Spleen (tissue), 11 donors: ENCODE results near the gene ERG. TPM values are rescaled to one million over a fixed set of nuclear protein-coding genes. Genes with fewer than 3 reads are reported as not detected.

Source experiments
- DNase-seq: peaks from one replicate; pipeline ENCODE4 v3.0.0-alpha.2; 2020
- H3K27ac ChIP-seq, 8 donors: fragments of 200-600 bp; sonication (generic) in 7 of 8; 1 replicate in 4 of 8; 2 replicates in 4 of 8; pipeline versions ENCODE4 v1.5.0 to v1.8.0; 2016 to 2021; ENCODE audit warnings: inconsistent platforms in 4 of 8, mild to moderate bottlenecking in 4 of 8, moderate library complexity in 1 of 8
- H3K27me3 ChIP-seq, 7 donors: fragments of 200-600 bp; sonication (generic) in 6 of 7; replicated peaks in 1 of 7; 1 replicate in 4 of 7; 2 replicates in 3 of 7; pipeline versions ENCODE4 v1.5.0 to v1.8.0; 2016 to 2021; ENCODE audit warnings: inconsistent platforms in 3 of 7, mild to moderate bottlenecking in 1 of 7
- H3K36me3 ChIP-seq, 6 donors: fragments of 200-600 bp; sonication (generic) in 5 of 6; 1 replicate in 4 of 6; 2 replicates in 2 of 6; pipeline versions ENCODE4 v1.5.0 to v1.8.0; 2016 to 2021; ENCODE audit warnings: inconsistent platforms in 2 of 6
- H3K4me1 ChIP-seq, 6 donors: fragments of 200-600 bp; sonication (generic) in 5 of 6; 1 replicate in 3 of 6; 2 replicates in 3 of 6; pipeline versions ENCODE4 v1.5.0 to v1.8.0; 2016 to 2021; ENCODE audit warnings: inconsistent platforms in 3 of 6
- H3K4me3 ChIP-seq, 8 donors: fragments of 200-600 bp; sonication (generic) in 7 of 8; 1 replicate in 4 of 8; 2 replicates in 4 of 8; pipeline versions ENCODE4 v1.5.0 to v1.8.0; 2016 to 2021; ENCODE audit warnings: inconsistent platforms in 4 of 8, mild to moderate bottlenecking in 4 of 8, moderate library complexity in 2 of 8
- H3K9me3 ChIP-seq, 8 donors: fragments of 200-600 bp; sonication (generic) in 7 of 8; 1 replicate in 4 of 8; 2 replicates in 4 of 8; pipeline versions ENCODE4 v1.5.0 to v1.8.0; 2016 to 2021; ENCODE audit warnings: inconsistent platforms in 4 of 8
- CTCF ChIP-seq, 11 experiments: fragments of 200-600 bp in 7 of 11; fragments of 450-650 bp in 4 of 11; sonication (generic) in 4 of 11; IDR thresholded peaks in 8 of 11; conservative IDR thresholded peaks in 3 of 11; 1 replicate in 7 of 11; 2 replicates in 4 of 11; pipeline versions ENCODE4 v1.4.0 to v1.8.0; 2016 to 2021; ENCODE audit warnings: antibody characterized with exemption in 11 of 11, inconsistent platforms in 4 of 11, mild to moderate bottlenecking in 1 of 11
- POLR2A ChIP-seq, 3 donors: fragments of 450-650 bp; IDR thresholded peaks; one replicate each; pipeline ENCODE4 v1.5.1; 2017; ENCODE audit warnings: antibody characterized with exemption in 3 of 3, mild to moderate bottlenecking in 1 of 3
- POLR2AphosphoS5 ChIP-seq, 3 donors: sonication (generic); formaldehyde crosslinking; IDR thresholded peaks; one replicate each; pipeline ENCODE4 v1.5.1; 2017; ENCODE audit warnings: antibody characterized with exemption in 3 of 3
- WGBS, 5 donors: extraction: QIAGEN DNeasy Blood & Tissue Kit in 3 of 5; methylation state at CpG; one replicate each; pipeline versions ENCODE4 v1.1.5 to v1.1.7; 2013 to 2018; 5-methylcytosine and 5-hydroxymethylcytosine counted together
- intact Hi-C: fragments of 100-400 bp; cut with DNase I; formaldehyde crosslinking; loops from one replicate; pipeline ENCODE4 v1.15.0; 2023; ENCODE audit warnings: low total_unique reads
- polyA plus RNA-seq, 3 donors: library from polyadenylated mRNA; stranded (reverse); fragments of 200-250 nt; gene quantifications; one replicate each; pipeline ENCODE4 v1.2.1, GENCODE V29; 2013
- total RNA-seq, 7 donors: library from RNA; depleted of rRNA in 3 of 7; stranded (reverse); fragments of >200 nt in 3 of 7; fragmentation: NEBNext Ultra II Directional in 4 of 7; extraction: Animal tissue kit (Norgen Biotek cat#: 25700) in 4 of 7; gene quantifications; one replicate each; pipeline versions ENCODE4 v1.1.0 to v1.2.1, GENCODE V29; 2016 to 2021
- donor health status: healthy with polysubstance abuse.
- donor health status: DM: no; HTN: no; CAD: no; lungs with moderate emphysema.
- donor health status: DM: no; HTN: no; CAD: no.
- donor health status: Bipolar disorder and iron deficiency.
- donor health status: healthy.
- donor health status: DM: no; HTN: no; CAD: no.
- donor health status: DM: yes; HTN: yes; CAD: no.

ERG gene
- total and polyA plus RNA-seq, 10 donors, result 7.3 to 93.8 (median 57.5) TPM

GRCh38 chr21:38469642-38470041 lies 28.6 kb downstream of the ERG start:
- peaks cover 0 to 3% (median 0%) of the 10 kb centered on the region in 8 donors for H3K9me3 ChIP-seq
- H3K36me3 ChIP-seq, result no peaks in the 10 kb centered on the region
- intact Hi-C loops, result no loop called here
- H3K4me3 ChIP-seq, result no peak overlapping the region
- TF ChIP-seq POLR2AphosphoS5 (IDR thresholded peaks at IDR 0.05), result no peak
- no peak for TF ChIP-seq POLR2A (IDR thresholded peaks at IDR 0.05)
- no peak for TF ChIP-seq CTCF (IDR thresholded peaks at IDR 0.05 in 8 of 11, conservative IDR thresholded peaks at IDR 0.05 in 3 of 11)
- WGBS, 5 donors, result 38 to 81% (median 57%) methylated on average over 1 of the region's 1 CpG
- peaks cover 5 to 63% (median 27%) of the 10 kb centered on the region in 6 donors for H3K4me1 ChIP-seq
- no peak for DNase-seq
- H3K27me3 ChIP-seq, result peaks cover 0 to 13% (median 0%) of the 10 kb centered on the region in 7 donors
- H3K27ac ChIP-seq, result no peak overlapping the region

DNA sequence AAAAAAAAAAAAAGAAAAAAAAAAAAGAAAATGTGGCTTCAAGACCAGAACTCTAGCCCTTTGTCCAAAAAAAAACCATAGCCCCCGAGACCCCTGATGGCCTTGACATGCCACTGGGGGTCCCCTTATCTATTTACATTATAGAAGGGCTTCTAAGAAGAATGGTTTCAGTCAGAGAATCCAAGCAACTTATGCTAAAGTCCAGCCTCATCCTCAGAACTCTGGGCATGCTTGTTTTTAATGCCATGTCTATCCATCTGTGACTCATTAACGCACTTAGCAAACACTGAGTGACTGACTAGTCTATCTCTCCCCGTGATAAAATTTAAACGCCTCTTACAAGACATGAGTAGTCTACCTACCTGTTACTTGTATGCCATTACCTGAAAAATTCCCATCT lies 29.3 kb downstream of the ERG start:
- no peaks in the 10 kb centered on the region for H3K36me3 ChIP-seq
- peaks cover 5 to 57% (median 24%) of the 10 kb centered on the region in 6 donors for H3K4me1 ChIP-seq
- TF ChIP-seq CTCF (IDR thresholded peaks at IDR 0.05 in 8 of 11, conservative IDR thresholded peaks at IDR 0.05 in 3 of 11), result no peak
- TF ChIP-seq POLR2AphosphoS5 (IDR thresholded peaks at IDR 0.05), result no peak
- no peak for TF ChIP-seq POLR2A (IDR thresholded peaks at IDR 0.05)
- whole genome bisulfite sequencing, 5 donors, result 86 to 92% (median 89%) methylated on average over 4 of the region's 4 CpGs
- peaks cover 0 to 5% (median 0%) of the 10 kb centered on the region in 8 donors for H3K9me3 ChIP-seq
- no peak overlapping the region for H3K27ac ChIP-seq
- no peak for DNase-seq
- H3K27me3 ChIP-seq, result peaks cover 0 to 10% (median 0%) of the 10 kb centered on the region in 7 donors
- H3K4me3 ChIP-seq, result no peak overlapping the region
- intact Hi-C loops, result no loop called here

DNA sequence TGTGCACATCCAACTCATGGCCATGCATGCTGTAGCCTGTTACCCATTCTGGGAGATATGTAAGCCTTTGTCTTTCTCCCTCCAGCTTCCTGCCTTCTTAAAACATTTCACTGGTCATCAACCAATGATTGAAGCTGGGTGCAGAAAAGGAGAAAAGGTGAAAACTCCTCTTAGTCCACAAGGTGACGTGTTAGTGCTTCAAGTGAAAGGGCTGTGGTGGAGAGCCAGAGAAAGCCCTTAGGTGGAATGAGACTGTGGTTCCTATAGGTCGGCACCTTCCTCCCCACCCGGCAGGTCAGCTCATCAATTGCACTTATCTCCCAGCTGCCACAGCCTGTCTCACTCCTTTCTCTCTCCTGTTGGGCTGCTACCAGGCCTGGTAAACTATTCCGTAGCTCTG lies 30.4 kb downstream of the ERG start:
- intact Hi-C loops, result no loop called here
- TF ChIP-seq POLR2A (IDR thresholded peaks at IDR 0.05), result no peak
- no peak for TF ChIP-seq POLR2AphosphoS5 (IDR thresholded peaks at IDR 0.05)
- TF ChIP-seq CTCF (IDR thresholded peaks at IDR 0.05 in 8 of 11, conservative IDR thresholded peaks at IDR 0.05 in 3 of 11), result no peak
- Histone ChIP-seq H3K27ac (peak overlapping the region in 2 of 8 donors; percentile 11 to 23), H3K4me1 (peaks cover 3 to 46% (median 22%) of the 10 kb centered on the region in 6 donors), H3K9me3 (peaks cover 0 to 5% (median 0%) of the 10 kb centered on the region in 8 donors), H3K27me3 (peaks cover 0 to 7% (median 0%) of the 10 kb centered on the region in 7 donors), H3K36me3 (no peaks in the 10 kb centered on the region), H3K4me3 (no peak overlapping the region)
- no peak for DNase-seq
- WGBS, 5 donors, result 62 to 81% (median 77%) methylated on average over 4 of the region's 4 CpGs

GRCh38 chr21:38467374-38467773 lies 30.9 kb downstream of the ERG start:
- Histone ChIP-seq H3K9me3 (peaks cover 0 to 5% (median 0%) of the 10 kb centered on the region in 8 donors), H3K36me3 (no peaks in the 10 kb centered on the region), H3K27ac (peak overlapping the region in 2 of 8 donors; percentile 23 to 33), H3K4me1 (peaks cover 0 to 41% (median 18%) of the 10 kb centered on the region in 6 donors), H3K4me3 (no peak overlapping the region), H3K27me3 (peaks cover 0 to 1% (median 0%) of the 10 kb centered on the region in 7 donors)
- intact Hi-C loops, result no loop called here
- TF ChIP-seq CTCF (IDR thresholded peaks at IDR 0.05 in 8 of 11, conservative IDR thresholded peaks at IDR 0.05 in 3 of 11) (no peak), POLR2A (IDR thresholded peaks at IDR 0.05) (no peak), POLR2AphosphoS5 (IDR thresholded peaks at IDR 0.05) (no peak)
- no peak for DNase-seq
- WGBS, 5 donors, result 16 to 40% (median 25%) methylated on average over 4 of the region's 4 CpGs
